GM12801 (cell line): Measurements from ENCODE around the gene YIPF3.

Experiments used
- CTCF ChIP-seq: IDR thresholded peaks from one replicate; pipeline ENCODE4 v1.5.1; 2011; ENCODE audit warnings: control low read depth; ENCODE audit not compliant: insufficient read length; ENCODE audit errors: extremely low read depth

Gene YIPF3

GRCh38 chr6:43506667-43507471, 9.9 kb downstream of the YIPF3 start:
- TF ChIP-seq CTCF, result peak; percentile 31

- no peak for TF ChIP-seq CTCF
Observed at GRCh38 chr6:43506171-43506570, 10.6 kb downstream of the YIPF3 start.

GRCh38 chr6:43505718-43506117, 11.0 kb downstream of the YIPF3 start:
- TF ChIP-seq CTCF, result no peak

GRCh38 chr6:43504756-43505593, 11.8 kb downstream of the YIPF3 start:
- TF ChIP-seq CTCF, result no peak

GRCh38 chr6:43503443-43503842, 13.3 kb downstream of the YIPF3 start:
- TF ChIP-seq CTCF, result no peak

- TF ChIP-seq CTCF, result no peak
Observed at GRCh38 chr6:43502666-43503065, 14.1 kb downstream of the YIPF3 start.

GRCh38 chr6:43500921-43501320, 15.8 kb downstream of the YIPF3 start:
- no peak for TF ChIP-seq CTCF
